ENCODE results near the gene C12orf42. TPM values are rescaled to one million over a fixed set of nuclear protein-coding genes. Genes with fewer than 3 reads are reported as not detected.

C12orf42 gene
- not detected in 2 replicates for total RNA-seq

DNA sequence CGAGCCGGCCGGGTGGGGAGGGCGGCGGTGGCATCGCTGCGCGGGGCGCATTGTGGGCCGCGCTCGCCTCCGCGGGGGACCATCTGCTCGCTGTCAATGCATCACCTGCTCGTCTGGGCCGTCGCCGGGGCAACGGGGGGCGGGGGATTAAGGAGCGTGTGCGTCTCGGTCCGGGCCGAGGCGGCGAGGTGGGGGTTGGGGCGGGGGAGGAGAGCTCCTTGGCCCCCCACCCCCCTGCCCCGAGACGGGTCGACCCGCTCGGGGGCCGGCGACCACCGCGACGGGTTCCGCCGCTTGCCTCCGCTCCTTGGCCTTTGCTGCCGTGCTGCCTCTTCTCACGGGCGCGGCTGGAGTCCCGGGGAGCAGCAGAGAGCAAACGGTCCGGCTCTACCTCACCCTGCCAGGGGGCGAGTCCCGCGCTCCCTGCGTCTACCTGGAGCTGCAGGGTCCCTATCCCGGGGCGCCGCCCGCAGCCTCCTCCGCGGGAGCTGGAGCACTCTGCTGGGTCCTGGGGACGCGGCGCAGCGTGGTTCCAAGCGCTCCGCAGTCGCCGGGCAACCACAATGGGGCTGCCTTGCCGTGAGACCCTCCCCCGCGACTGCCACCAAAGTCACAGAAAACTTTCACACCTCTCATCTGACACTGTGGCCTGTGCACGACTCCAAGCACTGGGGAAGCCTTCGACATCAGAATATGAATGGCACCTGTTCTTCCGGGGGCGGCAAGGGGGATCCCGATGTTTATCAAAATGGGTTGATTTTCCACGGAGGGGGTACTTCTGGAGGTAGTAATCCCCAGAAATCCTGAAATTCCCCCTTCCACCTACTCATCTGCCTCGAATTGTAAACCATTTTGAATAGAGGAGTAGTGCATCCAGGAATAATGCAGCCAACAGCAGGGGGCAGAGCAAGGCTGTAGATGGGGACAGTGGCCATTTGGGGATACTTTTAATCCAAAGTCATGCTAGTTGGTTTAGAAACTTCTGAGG lies at the start of gene C12orf42:
TSS of gene C12orf42 (minus strand) at position 500 of the 988 bp plus-strand sequence. CDS start 17,542 bp downstream, outside the sequence.
- TF ChIP-seq, protein P1, sequence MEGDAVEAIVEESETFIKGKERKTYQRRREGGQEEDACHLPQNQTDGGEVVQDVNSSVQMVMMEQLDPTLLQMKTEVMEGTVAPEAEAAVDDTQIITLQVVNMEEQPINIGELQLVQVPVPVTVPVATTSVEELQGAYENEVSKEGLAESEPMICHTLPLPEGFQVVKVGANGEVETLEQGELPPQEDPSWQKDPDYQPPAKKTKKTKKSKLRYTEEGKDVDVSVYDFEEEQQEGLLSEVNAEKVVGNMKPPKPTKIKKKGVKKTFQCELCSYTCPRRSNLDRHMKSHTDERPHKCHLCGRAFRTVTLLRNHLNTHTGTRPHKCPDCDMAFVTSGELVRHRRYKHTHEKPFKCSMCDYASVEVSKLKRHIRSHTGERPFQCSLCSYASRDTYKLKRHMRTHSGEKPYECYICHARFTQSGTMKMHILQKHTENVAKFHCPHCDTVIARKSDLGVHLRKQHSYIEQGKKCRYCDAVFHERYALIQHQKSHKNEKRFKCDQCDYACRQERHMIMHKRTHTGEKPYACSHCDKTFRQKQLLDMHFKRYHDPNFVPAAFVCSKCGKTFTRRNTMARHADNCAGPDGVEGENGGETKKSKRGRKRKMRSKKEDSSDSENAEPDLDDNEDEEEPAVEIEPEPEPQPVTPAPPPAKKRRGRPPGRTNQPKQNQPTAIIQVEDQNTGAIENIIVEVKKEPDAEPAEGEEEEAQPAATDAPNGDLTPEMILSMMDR (IDR thresholded peaks at IDR 0.05; ENCODE audit: insufficient read depth, low read depth, low read length): peak; percentile 39
- peak; percentile 5 for DNase-seq (ENCODE audit: low read depth)
- H3K4me3 ChIP-seq (ENCODE audit: low read depth, low read length): no peak within 1 kb of the TSS

DNA sequence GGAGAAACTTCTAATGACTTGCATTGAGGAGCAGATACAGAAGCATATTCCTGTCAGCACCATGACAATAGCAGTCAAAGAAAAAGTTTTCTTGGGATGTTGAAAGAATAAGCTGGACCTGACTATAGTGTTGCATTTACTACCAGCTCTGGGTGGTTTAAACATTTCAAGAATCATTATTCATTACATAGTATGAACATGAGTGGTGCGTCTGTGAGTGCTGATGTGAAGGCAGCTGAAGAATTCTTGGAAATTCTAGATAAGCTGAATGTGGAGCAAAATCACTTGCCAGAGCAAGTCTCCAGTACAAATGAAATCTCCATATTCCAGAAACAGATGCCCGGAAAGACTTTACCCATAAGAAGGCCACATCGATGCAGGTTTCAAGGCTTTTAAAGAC lies 46.3 kb upstream of the C12orf42 start:
- TF ChIP-seq, protein P1 (IDR thresholded peaks at IDR 0.05; ENCODE audit: insufficient read depth, low read depth, low read length): no peak

DNA sequence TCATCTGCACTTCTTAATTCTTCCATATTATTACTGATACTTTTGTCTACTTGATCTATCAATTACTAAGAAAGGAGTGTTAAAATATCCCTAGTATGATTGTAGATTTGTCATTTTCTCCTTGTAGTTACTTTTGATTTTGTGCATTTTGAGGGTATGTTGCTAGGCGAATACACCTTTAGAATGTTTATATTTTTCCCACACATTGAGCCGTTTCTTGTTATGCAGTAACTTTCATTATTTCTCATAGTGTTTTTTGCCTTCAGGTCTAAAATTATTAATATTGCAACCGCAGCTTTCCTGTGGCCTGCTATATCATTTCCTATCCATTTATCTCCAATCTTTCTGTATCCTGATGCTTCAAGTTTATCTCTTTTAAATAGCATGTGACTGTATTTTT lies 44.6 kb upstream of the C12orf42 start:
- no peak overlapping the region for H3K4me3 ChIP-seq (ENCODE audit: low read depth, low read length)
- TF ChIP-seq, protein P1 (IDR thresholded peaks at IDR 0.05; ENCODE audit: insufficient read depth, low read depth, low read length): no peak
- DNase-seq (ENCODE audit: low read depth): no peak

More for the DNA sequence above, 46.3 kb upstream of the C12orf42 start:
- DNase-seq (ENCODE audit: low read depth): no peak
- H3K4me3 ChIP-seq (ENCODE audit: low read depth, low read length): no peak overlapping the region

DNA sequence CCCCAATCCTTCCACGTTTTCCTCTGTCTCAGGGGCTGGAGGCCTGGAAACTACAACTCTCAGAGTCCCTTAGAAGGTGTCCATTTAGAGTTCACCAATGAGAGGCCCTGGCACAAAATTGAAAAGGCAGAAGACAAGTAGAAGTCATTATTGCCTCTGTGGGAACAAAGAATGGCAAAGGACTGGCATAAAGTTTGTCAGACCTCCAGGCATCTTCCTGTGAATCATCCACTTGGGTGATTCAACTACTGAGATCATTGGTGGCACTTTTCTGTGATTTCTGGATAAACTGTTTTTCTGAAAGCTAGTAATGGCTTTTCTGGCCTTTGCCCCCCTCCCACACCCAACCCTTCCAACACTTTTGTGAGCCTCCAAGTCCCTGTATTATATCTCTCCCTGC lies 42.6 kb upstream of the C12orf42 start:
- TF ChIP-seq, protein P1 (IDR thresholded peaks at IDR 0.05; ENCODE audit: insufficient read depth, low read depth, low read length): no peak
- no peak for DNase-seq (ENCODE audit: low read depth)
- H3K4me3 ChIP-seq (ENCODE audit: low read depth, low read length): no peak overlapping the region

DNA sequence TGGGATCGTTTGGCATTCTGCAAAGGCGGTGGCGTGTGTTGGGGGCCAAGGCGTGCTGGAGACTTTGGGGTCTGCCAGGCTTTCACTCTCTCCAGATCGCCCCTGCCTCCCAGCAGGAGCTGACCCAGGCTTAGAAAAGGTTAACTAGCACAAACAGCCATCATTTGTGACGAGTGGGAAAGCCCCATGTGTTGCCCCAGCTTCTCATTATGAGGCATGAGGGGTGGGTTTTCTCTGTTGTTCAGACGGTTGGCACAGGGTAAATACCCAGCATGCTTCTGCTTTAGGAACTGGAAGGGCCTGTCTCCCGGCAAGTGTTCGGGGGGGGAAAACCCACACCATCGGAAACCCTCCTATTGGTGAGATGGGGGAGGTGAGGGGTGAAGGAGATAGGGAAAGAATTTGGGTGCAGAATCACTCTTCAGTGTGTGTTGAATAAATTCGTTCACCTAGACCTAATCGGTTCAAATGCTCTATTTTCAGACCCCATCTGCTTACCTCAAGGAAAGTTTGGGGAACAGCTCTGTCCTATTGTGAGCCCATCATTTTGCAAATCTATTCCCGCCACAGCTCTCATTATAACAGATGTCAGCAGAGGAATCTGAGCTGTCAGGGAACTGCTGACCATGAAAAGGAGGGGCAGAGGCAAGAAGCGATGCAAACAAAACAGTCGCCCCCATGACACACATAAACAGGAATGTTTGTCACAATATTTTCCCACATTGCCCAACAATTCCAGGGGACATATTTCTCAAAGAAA lies 34.7 kb upstream of the C12orf42 start:
- DNase-seq (ENCODE audit: low read depth): no peak
- TF ChIP-seq, protein P1 (IDR thresholded peaks at IDR 0.05; ENCODE audit: insufficient read depth, low read depth, low read length): no peak
- no peak overlapping the region for H3K4me3 ChIP-seq (ENCODE audit: low read depth, low read length)

DNA sequence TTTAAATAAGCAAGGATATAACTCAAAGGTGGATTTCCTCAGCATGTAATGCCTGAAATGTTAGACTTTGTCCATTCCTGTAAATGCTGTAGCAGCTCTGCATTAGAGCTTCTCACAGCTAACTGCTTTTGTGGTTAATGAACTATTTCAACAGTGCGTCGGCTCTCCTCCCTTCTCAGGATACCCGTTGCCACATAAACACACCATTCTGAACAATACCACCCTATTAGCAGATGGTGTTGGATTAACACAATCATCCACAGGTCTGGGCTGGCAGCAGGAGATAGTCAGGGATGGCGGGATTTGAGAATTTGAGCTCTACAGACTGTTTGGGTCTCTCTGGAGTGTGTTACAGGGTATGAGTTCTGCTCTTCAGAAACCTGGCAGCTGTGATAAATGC lies 33.5 kb upstream of the C12orf42 start:
- TF ChIP-seq, protein P1 (IDR thresholded peaks at IDR 0.05; ENCODE audit: insufficient read depth, low read depth, low read length): no peak
- DNase-seq (ENCODE audit: low read depth): no peak
- H3K4me3 ChIP-seq (ENCODE audit: low read depth, low read length): no peak overlapping the region

Data from fibroblast of villous mesenchyme (primary cell).